Hepatocyte (in vitro differentiated cells): ENCODE results near the gene HYAL2.

Source experiments
- EZH2 ChIP-seq: fragments of 200-600 bp; sonication (generic); IDR thresholded peaks from 2 replicates; pipeline ENCODE4 v1.6.1; 2016; ENCODE audit warnings: antibody characterized with exemption, mild to moderate bottlenecking, borderline replicate concordance
- TF ChIP-seq, protein P1 (sequence below): fragments of 200-600 bp; sonication (generic); IDR thresholded peaks from 2 replicates; pipeline ENCODE4 v1.5.1; 2016; ENCODE audit warnings: antibody characterized with exemption, mild to moderate bottlenecking; ENCODE audit not compliant: poor library complexity

- TF ChIP-seq, protein P1, sequence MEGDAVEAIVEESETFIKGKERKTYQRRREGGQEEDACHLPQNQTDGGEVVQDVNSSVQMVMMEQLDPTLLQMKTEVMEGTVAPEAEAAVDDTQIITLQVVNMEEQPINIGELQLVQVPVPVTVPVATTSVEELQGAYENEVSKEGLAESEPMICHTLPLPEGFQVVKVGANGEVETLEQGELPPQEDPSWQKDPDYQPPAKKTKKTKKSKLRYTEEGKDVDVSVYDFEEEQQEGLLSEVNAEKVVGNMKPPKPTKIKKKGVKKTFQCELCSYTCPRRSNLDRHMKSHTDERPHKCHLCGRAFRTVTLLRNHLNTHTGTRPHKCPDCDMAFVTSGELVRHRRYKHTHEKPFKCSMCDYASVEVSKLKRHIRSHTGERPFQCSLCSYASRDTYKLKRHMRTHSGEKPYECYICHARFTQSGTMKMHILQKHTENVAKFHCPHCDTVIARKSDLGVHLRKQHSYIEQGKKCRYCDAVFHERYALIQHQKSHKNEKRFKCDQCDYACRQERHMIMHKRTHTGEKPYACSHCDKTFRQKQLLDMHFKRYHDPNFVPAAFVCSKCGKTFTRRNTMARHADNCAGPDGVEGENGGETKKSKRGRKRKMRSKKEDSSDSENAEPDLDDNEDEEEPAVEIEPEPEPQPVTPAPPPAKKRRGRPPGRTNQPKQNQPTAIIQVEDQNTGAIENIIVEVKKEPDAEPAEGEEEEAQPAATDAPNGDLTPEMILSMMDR: no peak
- TF ChIP-seq EZH2: no peak
Observed at GRCh38 chr3:50323614-50324199, 1.2 kb upstream of the HYAL2 start.
